IPS-20b (cell line): Measurements from ENCODE around the gene DTX1.

ENCODE experiments used
- H3K27ac ChIP-seq: one replicate; pipeline ENCODE4 v1.5.1; 2013; ENCODE audit warnings: low read length
- H3K27me3 ChIP-seq: 2 replicates; pipeline ENCODE4 v1.6.1; 2013; ENCODE audit warnings: mild to moderate bottlenecking, low read length, inconsistent platforms; ENCODE audit not compliant: insufficient read depth
- H3K36me3 ChIP-seq: 2 replicates; pipeline ENCODE4 v1.6.1; 2013; ENCODE audit warnings: low read depth, mild to moderate bottlenecking, inconsistent platforms, low read length, moderate library complexity; ENCODE audit not compliant: insufficient read depth
- H3K4me1 ChIP-seq: 2 replicates; pipeline ENCODE4 v1.6.1; 2013; ENCODE audit warnings: mild to moderate bottlenecking, control low read depth, inconsistent platforms, low read length, moderate library complexity; ENCODE audit not compliant: insufficient read depth
- H3K4me3 ChIP-seq: 2 replicates; pipeline ENCODE4 v1.5.1; 2013; ENCODE audit warnings: mild to moderate bottlenecking, low read length, inconsistent platforms
- H3K9ac ChIP-seq: 2 replicates; pipeline ENCODE4 v1.6.1; 2013; ENCODE audit warnings: low read depth, mild to moderate bottlenecking, inconsistent platforms, low read length, moderate library complexity
- H3K9me3 ChIP-seq: 2 replicates; pipeline ENCODE4 v1.6.1; 2013; ENCODE audit warnings: mild to moderate bottlenecking, low read depth, low read length, inconsistent platforms; ENCODE audit not compliant: insufficient read depth

DTX1 gene

GRCh38 chr12:113056631-113057488, at the start of gene DTX1:
Gene DTX1 (plus strand): TSS chr12:113056730. CDS start chr12:113058193, 1,463 bp downstream.
- H3K36me3 ChIP-seq = no peaks in the 10 kb centered on the region
- no peak within 1 kb of the TSS for H3K9ac ChIP-seq
- peak within 1 kb of the TSS; percentile 60; the same call in 1 of the 2 replicates for H3K4me3 ChIP-seq
- no peaks in the 10 kb centered on the region for H3K4me1 ChIP-seq
- peaks cover 78% of the 10 kb centered on the region for H3K27me3 ChIP-seq
- H3K27ac ChIP-seq = no peak within 1 kb of the TSS
- H3K9me3 ChIP-seq = no peaks in the 10 kb centered on the region

- no peak overlapping the region for H3K27ac ChIP-seq
- peaks cover 12% of the 10 kb centered on the region; the same call in 1 of the 2 replicates for H3K9me3 ChIP-seq
- no peak overlapping the region for H3K4me3 ChIP-seq
- H3K9ac ChIP-seq = no peak overlapping the region
- no peaks in the 10 kb centered on the region for H3K36me3 ChIP-seq
- no peaks in the 10 kb centered on the region for H3K4me1 ChIP-seq
- no peaks in the 10 kb centered on the region for H3K27me3 ChIP-seq
These were observed 49.4 kb upstream of the DTX1 start for GRCh38 chr12:113007166-113007565.

- H3K4me3 ChIP-seq = no peak overlapping the region
- peaks cover 12% of the 10 kb centered on the region; the same call in 1 of the 2 replicates for H3K9me3 ChIP-seq
- no peaks in the 10 kb centered on the region for H3K36me3 ChIP-seq
- H3K4me1 ChIP-seq = no peaks in the 10 kb centered on the region
- H3K27me3 ChIP-seq = no peaks in the 10 kb centered on the region
- H3K27ac ChIP-seq = no peak overlapping the region
- no peak overlapping the region for H3K9ac ChIP-seq
These were observed 45.8 kb upstream of the DTX1 start for GRCh38 chr12:113010701-113011100.

- H3K4me3 ChIP-seq = no peak overlapping the region
- H3K27ac ChIP-seq = no peak overlapping the region
- no peaks in the 10 kb centered on the region for H3K27me3 ChIP-seq
- H3K4me1 ChIP-seq = 0 out of 2 replicates have a peak, but pooled peaks cover 2% of the 10 kb centered on the region
- peaks cover 12% of the 10 kb centered on the region; the same call in 1 of the 2 replicates for H3K9me3 ChIP-seq
- no peak overlapping the region for H3K9ac ChIP-seq
- no peaks in the 10 kb centered on the region for H3K36me3 ChIP-seq
These were observed 42.0 kb upstream of the DTX1 start for GRCh38 chr12:113014565-113014964.

GRCh38 chr12:113016796-113017195, 39.7 kb upstream of the DTX1 start:
- no peak overlapping the region for H3K4me3 ChIP-seq
- no peak overlapping the region for H3K27ac ChIP-seq
- H3K9me3 ChIP-seq = no peaks in the 10 kb centered on the region
- no peak overlapping the region for H3K9ac ChIP-seq
- H3K4me1 ChIP-seq = 0 out of 2 replicates have a peak, but pooled peaks cover 2% of the 10 kb centered on the region
- no peaks in the 10 kb centered on the region for H3K27me3 ChIP-seq
- no peaks in the 10 kb centered on the region for H3K36me3 ChIP-seq

GRCh38 chr12:113019025-113019424, 37.5 kb upstream of the DTX1 start:
- no peaks in the 10 kb centered on the region for H3K27me3 ChIP-seq
- H3K4me1 ChIP-seq = 0 out of 2 replicates have a peak, but pooled peaks cover 2% of the 10 kb centered on the region
- H3K36me3 ChIP-seq = no peaks in the 10 kb centered on the region
- no peak overlapping the region for H3K9ac ChIP-seq
- H3K4me3 ChIP-seq = no peak overlapping the region
- H3K27ac ChIP-seq = no peak overlapping the region
- no peaks in the 10 kb centered on the region for H3K9me3 ChIP-seq

GRCh38 chr12:113021500-113021899, 35.0 kb upstream of the DTX1 start:
- no peaks in the 10 kb centered on the region for H3K27me3 ChIP-seq
- H3K4me1 ChIP-seq = 0 out of 2 replicates have a peak, but pooled peaks cover 2% of the 10 kb centered on the region
- no peak overlapping the region for H3K27ac ChIP-seq
- H3K36me3 ChIP-seq = no peaks in the 10 kb centered on the region
- H3K9me3 ChIP-seq = peaks cover 3% of the 10 kb centered on the region; the same call in 1 of the 2 replicates
- H3K9ac ChIP-seq = no peak overlapping the region
- H3K4me3 ChIP-seq = no peak overlapping the region

- Histone ChIP-seq H3K27ac (no peak overlapping the region), H3K9me3 (peaks cover 3% of the 10 kb centered on the region; the same call in 1 of the 2 replicates), H3K27me3 (no peaks in the 10 kb centered on the region), H3K4me3 (no peak overlapping the region), H3K36me3 (no peaks in the 10 kb centered on the region), H3K9ac (no peak overlapping the region), H3K4me1 (0 out of 2 replicates have a peak, but pooled peaks cover 2% of the 10 kb centered on the region)
These were observed 33.8 kb upstream of the DTX1 start for GRCh38 chr12:113022563-113023297.

- no peak overlapping the region for H3K4me3 ChIP-seq
- no peaks in the 10 kb centered on the region for H3K4me1 ChIP-seq
- no peak overlapping the region for H3K9ac ChIP-seq
- peaks cover 3% of the 10 kb centered on the region; the same call in 1 of the 2 replicates for H3K9me3 ChIP-seq
- no peaks in the 10 kb centered on the region for H3K27me3 ChIP-seq
- H3K36me3 ChIP-seq = no peaks in the 10 kb centered on the region
- no peak overlapping the region for H3K27ac ChIP-seq
These were observed 28.8 kb upstream of the DTX1 start for GRCh38 chr12:113027726-113028125.

GRCh38 chr12:113030875-113031525, 25.5 kb upstream of the DTX1 start:
- H3K36me3 ChIP-seq = no peaks in the 10 kb centered on the region
- H3K9me3 ChIP-seq = peaks cover 5% of the 10 kb centered on the region; the same call in 1 of the 2 replicates
- H3K9ac ChIP-seq = no peak overlapping the region
- H3K4me3 ChIP-seq = no peak overlapping the region
- H3K27me3 ChIP-seq = no peaks in the 10 kb centered on the region
- H3K27ac ChIP-seq = no peak overlapping the region
- no peaks in the 10 kb centered on the region for H3K4me1 ChIP-seq

GRCh38 chr12:113039911-113040445, 16.6 kb upstream of the DTX1 start:
- H3K27ac ChIP-seq = no peak overlapping the region
- no peaks in the 10 kb centered on the region for H3K9me3 ChIP-seq
- no peaks in the 10 kb centered on the region for H3K4me1 ChIP-seq
- H3K9ac ChIP-seq = no peak overlapping the region
- no peak overlapping the region for H3K4me3 ChIP-seq
- H3K36me3 ChIP-seq = no peaks in the 10 kb centered on the region
- H3K27me3 ChIP-seq = peaks cover 1% of the 10 kb centered on the region; the same call in 1 of the 2 replicates
